Ishikawa (cell line): ENCODE results near the gene NSUN4.

Experiments used
- CEBPB ChIP-seq: IDR thresholded peaks from 2 replicates; pipeline ENCODE4 v1.6.1; 2012
- CREB1 ChIP-seq: IDR thresholded peaks from 2 replicates; pipeline ENCODE4 v1.6.1; 2012; ENCODE audit warnings: low read depth
- EGR1 ChIP-seq: IDR thresholded peaks from 2 replicates; pipeline ENCODE4 v1.6.1; 2012
- EP300 ChIP-seq: IDR thresholded peaks from 2 replicates; pipeline ENCODE4 v1.6.1; 2012; ENCODE audit warnings: borderline replicate concordance
- FOXM1 ChIP-seq: IDR thresholded peaks from 2 replicates; pipeline ENCODE4 v1.6.1; 2012; ENCODE audit warnings: low read depth, borderline replicate concordance
- NFIC ChIP-seq: IDR thresholded peaks from 2 replicates; pipeline ENCODE4 v1.6.1; 2012
- RAD21 ChIP-seq: IDR thresholded peaks from 2 replicates; pipeline ENCODE4 v1.6.1; 2012; ENCODE audit warnings: low read depth
- TAF1 ChIP-seq: IDR thresholded peaks from 2 replicates; pipeline ENCODE4 v1.6.1; 2012; ENCODE audit warnings: low read depth, mild to moderate bottlenecking
- TCF12 ChIP-seq: IDR thresholded peaks from 2 replicates; pipeline ENCODE4 v1.6.1; 2012; ENCODE audit warnings: low read depth
- TEAD4 ChIP-seq: IDR thresholded peaks from 2 replicates; pipeline ENCODE4 v1.6.1; 2012
- YY1 ChIP-seq: IDR thresholded peaks from 2 replicates; pipeline ENCODE4 v1.6.1; 2012; ENCODE audit warnings: low read depth
- ZBTB7A ChIP-seq: IDR thresholded peaks from 2 replicates; pipeline ENCODE4 v1.6.1; 2012; ENCODE audit warnings: low read depth
- TF ChIP-seq, protein P1 (sequence below): IDR thresholded peaks from 2 replicates; pipeline ENCODE4 v1.6.1; 2012
- TF ChIP-seq, protein P2 (sequence below): IDR thresholded peaks from 2 replicates; pipeline ENCODE4 v1.6.1; 2012; ENCODE audit warnings: low read depth, mild to moderate bottlenecking
- TF ChIP-seq, protein P3 (sequence below): IDR thresholded peaks from 2 replicates; pipeline ENCODE4 v1.6.1; 2012

NSUN4 gene

GRCh38 chr1:46309401-46310159, 31.0 kb upstream of the NSUN4 start:
- TF ChIP-seq FOXM1 (no peak), TCF12 (no peak), CREB1 (no peak), EP300 (no peak), TAF1 (no peak), EGR1 (no peak), YY1 (no peak), CEBPB (no peak), ZBTB7A (no peak), TEAD4 (no peak), RAD21 (no peak), NFIC (no peak)
- TF ChIP-seq, protein P1, sequence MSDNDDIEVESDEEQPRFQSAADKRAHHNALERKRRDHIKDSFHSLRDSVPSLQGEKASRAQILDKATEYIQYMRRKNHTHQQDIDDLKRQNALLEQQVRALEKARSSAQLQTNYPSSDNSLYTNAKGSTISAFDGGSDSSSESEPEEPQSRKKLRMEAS: no peak
- TF ChIP-seq, protein P2, sequence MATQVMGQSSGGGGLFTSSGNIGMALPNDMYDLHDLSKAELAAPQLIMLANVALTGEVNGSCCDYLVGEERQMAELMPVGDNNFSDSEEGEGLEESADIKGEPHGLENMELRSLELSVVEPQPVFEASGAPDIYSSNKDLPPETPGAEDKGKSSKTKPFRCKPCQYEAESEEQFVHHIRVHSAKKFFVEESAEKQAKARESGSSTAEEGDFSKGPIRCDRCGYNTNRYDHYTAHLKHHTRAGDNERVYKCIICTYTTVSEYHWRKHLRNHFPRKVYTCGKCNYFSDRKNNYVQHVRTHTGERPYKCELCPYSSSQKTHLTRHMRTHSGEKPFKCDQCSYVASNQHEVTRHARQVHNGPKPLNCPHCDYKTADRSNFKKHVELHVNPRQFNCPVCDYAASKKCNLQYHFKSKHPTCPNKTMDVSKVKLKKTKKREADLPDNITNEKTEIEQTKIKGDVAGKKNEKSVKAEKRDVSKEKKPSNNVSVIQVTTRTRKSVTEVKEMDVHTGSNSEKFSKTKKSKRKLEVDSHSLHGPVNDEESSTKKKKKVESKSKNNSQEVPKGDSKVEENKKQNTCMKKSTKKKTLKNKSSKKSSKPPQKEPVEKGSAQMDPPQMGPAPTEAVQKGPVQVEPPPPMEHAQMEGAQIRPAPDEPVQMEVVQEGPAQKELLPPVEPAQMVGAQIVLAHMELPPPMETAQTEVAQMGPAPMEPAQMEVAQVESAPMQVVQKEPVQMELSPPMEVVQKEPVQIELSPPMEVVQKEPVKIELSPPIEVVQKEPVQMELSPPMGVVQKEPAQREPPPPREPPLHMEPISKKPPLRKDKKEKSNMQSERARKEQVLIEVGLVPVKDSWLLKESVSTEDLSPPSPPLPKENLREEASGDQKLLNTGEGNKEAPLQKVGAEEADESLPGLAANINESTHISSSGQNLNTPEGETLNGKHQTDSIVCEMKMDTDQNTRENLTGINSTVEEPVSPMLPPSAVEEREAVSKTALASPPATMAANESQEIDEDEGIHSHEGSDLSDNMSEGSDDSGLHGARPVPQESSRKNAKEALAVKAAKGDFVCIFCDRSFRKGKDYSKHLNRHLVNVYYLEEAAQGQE: no peak
- TF ChIP-seq, protein P3, sequence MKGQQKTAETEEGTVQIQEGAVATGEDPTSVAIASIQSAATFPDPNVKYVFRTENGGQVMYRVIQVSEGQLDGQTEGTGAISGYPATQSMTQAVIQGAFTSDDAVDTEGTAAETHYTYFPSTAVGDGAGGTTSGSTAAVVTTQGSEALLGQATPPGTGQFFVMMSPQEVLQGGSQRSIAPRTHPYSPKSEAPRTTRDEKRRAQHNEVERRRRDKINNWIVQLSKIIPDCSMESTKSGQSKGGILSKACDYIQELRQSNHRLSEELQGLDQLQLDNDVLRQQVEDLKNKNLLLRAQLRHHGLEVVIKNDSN: no peak

DNA sequence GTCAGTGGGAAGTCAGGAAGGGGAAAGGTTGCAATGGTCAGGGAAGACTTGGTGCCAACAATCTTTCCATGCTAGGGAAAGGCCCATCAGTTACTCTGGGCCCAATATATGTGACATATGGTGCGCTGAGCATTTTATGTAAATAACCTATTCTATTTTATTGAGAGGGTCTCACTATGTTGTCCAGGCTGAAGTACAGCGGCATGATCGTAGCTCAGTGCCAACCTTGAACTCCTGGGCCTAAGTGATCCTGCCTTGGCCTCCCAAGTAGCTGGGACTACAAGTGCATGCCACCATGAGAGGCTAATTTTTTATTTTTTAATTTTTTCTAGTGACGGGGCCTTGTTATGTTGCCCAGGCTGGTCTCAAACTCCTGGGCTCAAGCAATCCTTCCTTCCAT, 30.3 kb upstream of the NSUN4 start:
- no peak for TF ChIP-seq TAF1
- no peak for TF ChIP-seq NFIC
- TF ChIP-seq TCF12: no peak
- no peak for TF ChIP-seq RAD21
- TF ChIP-seq CEBPB: no peak
- TF ChIP-seq YY1: no peak
- TF ChIP-seq, protein P1: no peak
- TF ChIP-seq EGR1: no peak
- TF ChIP-seq TEAD4: no peak
- no peak for TF ChIP-seq CREB1
- TF ChIP-seq, protein P2: no peak
- TF ChIP-seq ZBTB7A: no peak
- TF ChIP-seq FOXM1: no peak
- TF ChIP-seq, protein P3: no peak
- TF ChIP-seq EP300: no peak

DNA sequence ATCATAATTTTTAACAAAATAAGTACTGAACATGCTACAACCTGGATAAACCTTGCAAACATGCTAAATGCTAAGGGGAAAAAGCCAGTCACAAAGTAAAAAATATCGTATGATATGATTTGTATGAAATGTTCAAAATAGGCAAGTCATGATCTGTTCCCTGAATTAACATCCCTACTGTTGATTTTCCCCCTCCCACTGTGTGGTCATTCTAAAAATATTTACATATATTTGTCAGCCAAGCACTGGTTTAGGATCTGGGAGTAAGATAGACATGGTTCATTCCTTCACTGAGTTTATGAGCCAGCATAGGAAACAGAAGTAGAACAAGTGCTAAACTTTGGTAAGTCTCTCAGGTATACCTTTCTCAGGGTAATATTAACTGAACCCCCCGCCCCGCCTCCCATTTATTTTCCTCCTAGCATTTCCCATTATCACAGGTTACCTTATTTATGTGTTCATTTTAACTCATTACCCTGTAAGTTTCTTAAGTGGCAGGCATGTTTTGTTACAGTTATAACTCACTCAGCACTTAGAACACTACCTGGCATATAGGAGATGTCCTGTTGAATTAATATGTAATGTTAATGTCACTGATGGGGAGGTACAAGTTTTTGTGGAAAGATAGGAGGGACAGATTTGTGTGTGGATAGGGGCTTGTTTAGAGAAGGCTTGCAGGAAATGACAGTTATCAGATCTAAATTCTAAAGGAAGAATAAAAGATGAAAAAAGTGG, 24.8 kb upstream of the NSUN4 start:
- no peak for TF ChIP-seq YY1
- TF ChIP-seq TAF1: no peak
- TF ChIP-seq EP300: no peak
- TF ChIP-seq FOXM1: no peak
- TF ChIP-seq, protein P2: no peak
- no peak for TF ChIP-seq TEAD4
- no peak for TF ChIP-seq EGR1
- TF ChIP-seq ZBTB7A: no peak
- no peak for TF ChIP-seq NFIC
- no peak for TF ChIP-seq TCF12
- TF ChIP-seq RAD21: no peak
- TF ChIP-seq, protein P1: no peak
- no peak for TF ChIP-seq CEBPB
